Astrocyte (in vitro differentiated cells and primary cell): ENCODE results near the gene KIAA1217.

ENCODE experiments used
- EZH2 ChIP-seq: IDR thresholded peaks from 2 replicates; pipeline ENCODE4 v1.6.1; 2012; ENCODE audit warnings: mild to moderate bottlenecking, low read length, inconsistent platforms; ENCODE audit not compliant: insufficient read depth
- TF ChIP-seq, protein P1 (sequence below): IDR thresholded peaks from 2 replicates; pipeline ENCODE4 v1.5.1; 2011; ENCODE audit warnings: low read depth, mild to moderate bottlenecking, inconsistent platforms, low read length, moderate library complexity; ENCODE audit not compliant: insufficient read depth

DNA sequence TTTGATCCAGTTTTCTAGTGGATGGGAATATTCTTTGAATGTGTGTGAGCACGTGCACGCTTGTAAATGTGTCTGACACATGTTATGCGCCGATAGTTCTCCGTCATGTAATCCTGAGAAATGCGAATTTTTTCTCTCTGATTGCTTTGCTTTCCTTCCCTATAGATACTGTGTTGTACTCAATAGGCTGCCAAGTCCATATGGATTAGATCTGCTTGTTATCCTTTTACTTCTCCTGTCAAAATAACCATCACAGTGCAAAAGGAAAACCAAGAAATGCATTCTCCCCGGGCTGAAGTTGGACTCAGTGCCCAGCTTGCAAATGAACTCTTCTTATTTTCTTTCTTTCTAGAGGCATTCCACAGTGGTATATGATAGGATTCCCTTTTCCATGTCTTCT, 131.9 kb downstream of the KIAA1217 start:
- TF ChIP-seq, protein P1, sequence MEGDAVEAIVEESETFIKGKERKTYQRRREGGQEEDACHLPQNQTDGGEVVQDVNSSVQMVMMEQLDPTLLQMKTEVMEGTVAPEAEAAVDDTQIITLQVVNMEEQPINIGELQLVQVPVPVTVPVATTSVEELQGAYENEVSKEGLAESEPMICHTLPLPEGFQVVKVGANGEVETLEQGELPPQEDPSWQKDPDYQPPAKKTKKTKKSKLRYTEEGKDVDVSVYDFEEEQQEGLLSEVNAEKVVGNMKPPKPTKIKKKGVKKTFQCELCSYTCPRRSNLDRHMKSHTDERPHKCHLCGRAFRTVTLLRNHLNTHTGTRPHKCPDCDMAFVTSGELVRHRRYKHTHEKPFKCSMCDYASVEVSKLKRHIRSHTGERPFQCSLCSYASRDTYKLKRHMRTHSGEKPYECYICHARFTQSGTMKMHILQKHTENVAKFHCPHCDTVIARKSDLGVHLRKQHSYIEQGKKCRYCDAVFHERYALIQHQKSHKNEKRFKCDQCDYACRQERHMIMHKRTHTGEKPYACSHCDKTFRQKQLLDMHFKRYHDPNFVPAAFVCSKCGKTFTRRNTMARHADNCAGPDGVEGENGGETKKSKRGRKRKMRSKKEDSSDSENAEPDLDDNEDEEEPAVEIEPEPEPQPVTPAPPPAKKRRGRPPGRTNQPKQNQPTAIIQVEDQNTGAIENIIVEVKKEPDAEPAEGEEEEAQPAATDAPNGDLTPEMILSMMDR, result no peak
- TF ChIP-seq EZH2, result no peak
